Activated naive CD4-positive, alpha-beta T cell treated with anti-CD3 and anti-CD28 coated beads, Interleukin-2, amount 50 U/mL, for 24 hours (primary cell): ENCODE data around the gene VTCN1.
"Not testable (repeated sequence)": the region's sequence is repeated elsewhere in the genome, so short reads cannot be mapped to it uniquely, and the experiment has no call there.

Experiments
- H3K27ac Mint-ChIP-seq: one replicate; pipeline ENCODE4 v1.8.0; 2021; ENCODE audit warnings: mild to moderate bottlenecking, mixed read lengths
- H3K27me3 Mint-ChIP-seq: one replicate; pipeline ENCODE4 v1.8.0; 2021; ENCODE audit warnings: mixed read lengths
- H3K36me3 Mint-ChIP-seq: one replicate; pipeline ENCODE4 v1.8.0; 2021; ENCODE audit warnings: mixed read lengths
- H3K4me1 Mint-ChIP-seq: one replicate; pipeline ENCODE4 v1.8.0; 2021; ENCODE audit warnings: mixed read lengths
- H3K4me3 Mint-ChIP-seq: one replicate; pipeline ENCODE4 v1.8.0; 2021; ENCODE audit warnings: mild to moderate bottlenecking, mixed read lengths
- H3K9me3 Mint-ChIP-seq: one replicate; pipeline ENCODE4 v1.8.0; 2021; ENCODE audit warnings: mixed read lengths

Gene VTCN1

GRCh38 chr1:117210831-117211261 is at the start of gene VTCN1:
Gene VTCN1, minus strand, starts transcription at chr1:117210927. Its CDS starts 72 bp downstream, at chr1:117210855.
- H3K27ac Mint-ChIP-seq = no peak within 1 kb of the TSS

DNA sequence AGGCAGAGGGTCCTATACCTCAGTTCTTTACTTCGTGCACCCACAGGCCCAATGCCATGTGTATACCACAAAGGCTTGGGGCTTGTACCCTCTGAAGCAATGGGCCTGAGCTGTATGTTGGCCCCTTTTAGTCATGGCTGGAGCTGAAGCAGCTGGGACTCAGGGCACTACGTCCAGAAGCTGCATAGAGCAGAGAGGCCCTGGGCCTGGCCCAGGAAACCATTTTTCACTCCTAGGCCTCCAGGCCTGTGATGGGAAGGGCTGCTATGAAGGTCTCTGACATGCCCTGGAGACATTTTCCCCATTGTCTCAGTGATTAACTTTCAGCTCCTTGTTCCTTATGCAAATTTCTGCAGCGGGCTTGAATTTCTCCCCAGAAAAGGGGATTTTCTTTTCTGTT is 48.1 kb upstream of the VTCN1 start:
- no peak overlapping the region for H3K27ac Mint-ChIP-seq
- H3K4me3 Mint-ChIP-seq = no peak overlapping the region

More at GRCh38 chr1:117210831-117211261, at the start of gene VTCN1:
- no peaks in the 10 kb centered on the region for H3K36me3 Mint-ChIP-seq
- no peak within 1 kb of the TSS for H3K4me3 Mint-ChIP-seq
- H3K27me3 Mint-ChIP-seq = peaks cover 1% of the 10 kb centered on the region
- no peaks in the 10 kb centered on the region for H3K4me1 Mint-ChIP-seq
- H3K9me3 Mint-ChIP-seq = no peaks in the 10 kb centered on the region

GRCh38 chr1:117258075-117258474 is 47.3 kb upstream of the VTCN1 start:
- H3K4me3 Mint-ChIP-seq, H3K9me3 Mint-ChIP-seq, H3K36me3 Mint-ChIP-seq, H3K27me3 Mint-ChIP-seq, H3K4me1 Mint-ChIP-seq, H3K27ac Mint-ChIP-seq: not testable (repeated sequence)

More for the DNA sequence above, 48.1 kb upstream of the VTCN1 start:
- Mint-ChIP-seq H3K27me3 (no peaks in the 10 kb centered on the region), H3K36me3 (peaks cover 3% of the 10 kb centered on the region), H3K9me3 (peaks cover 6% of the 10 kb centered on the region), H3K4me1 (no peaks in the 10 kb centered on the region)

GRCh38 chr1:117257291-117257690 is 46.6 kb upstream of the VTCN1 start:
- Mint-ChIP-seq H3K27me3 (peaks cover 1% of the 10 kb centered on the region), H3K4me3 (no peak overlapping the region), H3K36me3 (peaks cover 3% of the 10 kb centered on the region), H3K4me1 (no peaks in the 10 kb centered on the region), H3K27ac (no peak overlapping the region), H3K9me3 (peaks cover 6% of the 10 kb centered on the region)

DNA sequence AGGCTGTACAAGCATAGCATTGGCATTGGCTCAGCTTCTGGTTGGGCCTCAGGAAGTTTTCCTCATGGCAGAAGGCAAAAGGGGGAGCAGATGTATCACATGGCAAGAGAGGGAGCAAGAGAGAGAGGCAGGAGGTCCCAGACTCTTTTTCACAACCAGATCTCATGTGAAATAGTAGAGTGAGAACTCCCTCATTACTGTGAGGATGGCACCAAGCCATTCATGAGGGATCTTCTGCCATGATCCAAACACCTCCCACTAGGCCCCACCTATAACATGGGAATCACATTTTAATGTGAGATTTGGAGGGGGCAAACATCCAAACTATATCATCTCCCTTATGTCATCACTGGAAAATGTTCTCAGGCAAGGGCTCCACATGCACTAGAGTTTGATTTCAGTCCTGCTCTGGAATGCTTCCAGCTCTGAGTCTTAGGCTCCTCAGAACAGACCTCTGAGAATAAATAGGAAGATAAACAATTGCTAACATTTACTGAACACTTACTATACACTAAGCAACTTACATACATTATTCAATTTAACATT is 39.4 kb upstream of the VTCN1 start:
- Mint-ChIP-seq H3K9me3 (no peaks in the 10 kb centered on the region), H3K36me3 (no peaks in the 10 kb centered on the region), H3K27ac (no peak overlapping the region), H3K4me3 (no peak overlapping the region), H3K4me1 (no peaks in the 10 kb centered on the region), H3K27me3 (peaks cover 8% of the 10 kb centered on the region)

- Mint-ChIP-seq H3K4me1 (no peaks in the 10 kb centered on the region), H3K27me3 (peaks cover 12% of the 10 kb centered on the region), H3K27ac (no peak overlapping the region), H3K4me3 (no peak overlapping the region), H3K9me3 (no peaks in the 10 kb centered on the region), H3K36me3 (no peaks in the 10 kb centered on the region)
Observed at GRCh38 chr1:117244971-117245370, 34.2 kb upstream of the VTCN1 start.

GRCh38 chr1:117244306-117244705 is 33.6 kb upstream of the VTCN1 start:
- Mint-ChIP-seq H3K27me3 (peaks cover 12% of the 10 kb centered on the region), H3K9me3 (no peaks in the 10 kb centered on the region), H3K4me1 (no peaks in the 10 kb centered on the region), H3K27ac (no peak overlapping the region), H3K4me3 (no peak overlapping the region), H3K36me3 (no peaks in the 10 kb centered on the region)

GRCh38 chr1:117241512-117241911 is 30.8 kb upstream of the VTCN1 start:
- Mint-ChIP-seq H3K27ac (no peak overlapping the region), H3K36me3 (no peaks in the 10 kb centered on the region), H3K27me3 (peaks cover 13% of the 10 kb centered on the region), H3K4me3 (no peak overlapping the region), H3K4me1 (no peaks in the 10 kb centered on the region), H3K9me3 (no peaks in the 10 kb centered on the region)

DNA sequence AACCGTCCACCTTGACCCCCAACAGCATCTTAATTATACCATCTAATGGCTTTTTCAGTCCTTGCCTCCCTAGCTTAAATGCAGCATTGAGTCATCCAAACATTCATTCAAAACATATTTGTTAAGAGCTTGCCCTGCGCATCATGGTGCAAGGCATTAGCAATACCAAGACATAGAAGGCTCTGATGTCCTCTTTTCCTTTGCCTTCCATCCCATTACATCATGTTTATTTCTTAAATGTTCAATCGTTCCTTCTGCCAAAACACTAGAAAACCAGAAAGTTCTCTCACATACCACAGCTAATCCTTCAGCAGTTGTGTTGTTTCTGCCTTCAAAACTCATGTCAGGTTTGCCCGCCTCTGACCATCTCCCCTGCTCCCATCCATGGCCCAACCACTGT is 29.8 kb upstream of the VTCN1 start:
- Mint-ChIP-seq H3K4me3 (no peak overlapping the region), H3K9me3 (no peaks in the 10 kb centered on the region), H3K27ac (no peak overlapping the region), H3K4me1 (no peaks in the 10 kb centered on the region), H3K36me3 (no peaks in the 10 kb centered on the region), H3K27me3 (peaks cover 11% of the 10 kb centered on the region)

DNA sequence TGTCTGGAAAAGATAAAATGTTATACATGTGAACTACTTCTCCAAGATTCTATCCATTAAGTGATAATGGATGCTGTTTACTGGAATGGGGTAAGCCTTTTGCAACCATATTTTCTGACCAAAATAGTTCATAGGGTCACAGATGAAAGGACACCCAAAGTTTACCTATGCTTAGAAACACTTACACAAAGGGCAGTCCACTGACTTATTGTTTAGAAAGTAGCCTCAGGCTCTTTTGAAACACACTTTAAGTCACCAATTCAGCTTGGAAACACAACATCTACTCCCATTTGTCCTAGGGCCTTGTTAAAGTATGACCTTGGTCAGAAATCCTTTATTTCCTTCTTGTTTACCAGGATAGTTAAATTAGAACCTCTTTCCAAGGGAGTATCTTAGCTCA is 28.7 kb upstream of the VTCN1 start:
- no peak overlapping the region for H3K27ac Mint-ChIP-seq
- no peaks in the 10 kb centered on the region for H3K4me1 Mint-ChIP-seq
- peaks cover 2% of the 10 kb centered on the region for H3K27me3 Mint-ChIP-seq
- H3K9me3 Mint-ChIP-seq = no peaks in the 10 kb centered on the region
- no peak overlapping the region for H3K4me3 Mint-ChIP-seq
- no peaks in the 10 kb centered on the region for H3K36me3 Mint-ChIP-seq

DNA sequence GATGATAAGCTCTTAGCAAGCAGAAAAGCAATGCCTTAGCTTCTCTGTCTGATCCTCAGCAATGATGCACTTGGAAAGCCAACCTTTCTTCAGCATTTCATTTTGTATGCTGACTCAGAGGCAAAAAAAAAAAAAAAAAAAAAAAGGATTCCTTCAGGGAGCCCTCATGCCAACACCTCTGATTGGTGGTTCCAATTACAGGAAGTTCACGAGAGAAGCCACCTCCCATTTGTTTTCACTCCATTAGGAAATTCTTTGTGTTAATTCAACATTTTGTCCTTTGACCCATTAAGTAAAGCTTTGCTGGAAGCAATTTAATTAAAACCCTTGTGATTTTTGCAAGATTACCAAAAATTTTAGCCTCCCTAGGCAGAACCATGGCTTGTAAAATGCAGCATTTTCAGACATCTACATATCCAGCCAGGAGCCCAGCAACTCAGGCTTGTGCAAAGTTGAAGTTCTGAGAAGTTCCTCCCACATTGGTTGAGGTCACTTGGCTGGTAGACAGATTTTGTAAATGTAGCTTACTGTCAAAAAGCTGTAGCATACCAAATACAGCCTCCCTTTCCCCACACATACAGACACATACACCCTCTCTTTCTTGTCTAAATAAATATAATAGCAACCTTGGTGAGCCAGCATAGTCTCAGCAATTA is 27.1 kb upstream of the VTCN1 start:
- H3K36me3 Mint-ChIP-seq = no peaks in the 10 kb centered on the region
- H3K4me3 Mint-ChIP-seq = no peak overlapping the region
- H3K27me3 Mint-ChIP-seq = peaks cover 2% of the 10 kb centered on the region
- no peaks in the 10 kb centered on the region for H3K4me1 Mint-ChIP-seq
- no peak overlapping the region for H3K27ac Mint-ChIP-seq
- H3K9me3 Mint-ChIP-seq = no peaks in the 10 kb centered on the region

- Mint-ChIP-seq H3K27ac (no peak overlapping the region), H3K4me3 (no peak overlapping the region), H3K4me1 (no peaks in the 10 kb centered on the region), H3K36me3 (no peaks in the 10 kb centered on the region), H3K9me3 (no peaks in the 10 kb centered on the region), H3K27me3 (peaks cover 2% of the 10 kb centered on the region)
Observed at GRCh38 chr1:117235863-117236465, 25.2 kb upstream of the VTCN1 start.

- Mint-ChIP-seq H3K9me3 (no peaks in the 10 kb centered on the region), H3K36me3 (no peaks in the 10 kb centered on the region), H3K27me3 (peaks cover 3% of the 10 kb centered on the region)
Observed at GRCh38 chr1:117232531-117232930, 21.8 kb upstream of the VTCN1 start.

DNA sequence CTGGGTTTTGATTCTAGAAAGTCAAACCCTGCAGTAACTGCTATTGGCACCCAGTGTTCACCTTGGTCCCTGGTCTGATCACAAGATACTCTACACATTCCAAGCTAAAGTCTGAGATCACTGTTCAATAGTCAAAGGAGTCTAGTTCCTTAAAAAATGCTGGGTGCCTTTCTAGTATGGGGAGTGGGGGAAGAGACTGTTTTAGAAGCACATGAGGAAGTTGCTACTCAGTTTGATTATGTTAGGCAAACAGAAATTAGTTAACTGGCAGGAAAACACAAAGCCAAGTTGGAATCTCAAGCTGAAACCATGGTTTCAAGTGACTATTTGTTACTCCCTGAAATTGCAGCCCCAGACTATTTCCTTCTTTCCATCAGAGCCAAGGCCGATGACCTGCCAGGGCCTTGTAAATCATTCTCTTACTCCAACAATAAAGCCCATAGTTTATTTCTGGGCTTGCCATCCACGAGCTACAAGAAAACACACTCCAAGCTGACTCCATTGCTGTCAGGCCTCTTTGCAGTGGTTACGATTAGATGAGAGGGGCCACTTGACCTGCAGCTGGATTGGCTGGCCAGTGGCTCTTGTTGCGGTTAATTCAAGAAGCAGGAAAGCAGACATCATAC is 21.1 kb upstream of the VTCN1 start:
- peaks cover 3% of the 10 kb centered on the region for H3K27me3 Mint-ChIP-seq
- no peaks in the 10 kb centered on the region for H3K4me1 Mint-ChIP-seq
- no peaks in the 10 kb centered on the region for H3K36me3 Mint-ChIP-seq
- H3K4me3 Mint-ChIP-seq = no peak overlapping the region
- no peaks in the 10 kb centered on the region for H3K9me3 Mint-ChIP-seq
- H3K27ac Mint-ChIP-seq = no peak overlapping the region

More at GRCh38 chr1:117232531-117232930, 21.8 kb upstream of the VTCN1 start:
- no peak overlapping the region for H3K27ac Mint-ChIP-seq
- no peak overlapping the region for H3K4me3 Mint-ChIP-seq
- no peaks in the 10 kb centered on the region for H3K4me1 Mint-ChIP-seq

- H3K9me3 Mint-ChIP-seq = no peaks in the 10 kb centered on the region
- H3K4me1 Mint-ChIP-seq = no peaks in the 10 kb centered on the region
- no peak overlapping the region for H3K4me3 Mint-ChIP-seq
- H3K27ac Mint-ChIP-seq = no peak overlapping the region
- no peaks in the 10 kb centered on the region for H3K36me3 Mint-ChIP-seq
- peaks cover 1% of the 10 kb centered on the region for H3K27me3 Mint-ChIP-seq
Observed at GRCh38 chr1:117231312-117231711, 20.6 kb upstream of the VTCN1 start.

DNA sequence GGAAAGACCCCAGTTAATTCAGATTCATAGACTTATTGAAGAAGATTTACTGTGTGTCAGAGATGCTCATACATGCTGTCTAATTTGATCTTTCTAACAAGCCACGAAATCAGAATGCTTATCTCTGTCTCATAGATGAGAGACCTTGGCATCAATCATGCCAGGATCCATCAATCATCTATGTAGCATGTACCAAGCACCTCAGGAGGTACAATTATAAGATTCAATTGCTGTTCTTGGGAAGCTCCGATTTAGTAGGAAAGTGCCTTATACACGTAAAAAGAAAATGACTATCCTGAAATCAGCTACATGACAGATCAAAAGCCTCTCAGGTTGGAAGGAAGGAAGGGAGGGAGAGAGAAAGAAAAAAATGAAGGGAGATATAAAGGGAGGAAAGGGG is 18.5 kb upstream of the VTCN1 start:
- Mint-ChIP-seq H3K4me3 (no peak overlapping the region), H3K27me3 (peaks cover 1% of the 10 kb centered on the region), H3K36me3 (peaks cover 2% of the 10 kb centered on the region), H3K27ac (no peak overlapping the region), H3K9me3 (no peaks in the 10 kb centered on the region), H3K4me1 (no peaks in the 10 kb centered on the region)
